Measurements from ENCODE around the gene AVPR1A.
"Not testable (repeated sequence)": the region's sequence is repeated elsewhere in the genome, so short reads cannot be mapped to it uniquely, and the experiment has no call there.

Gene AVPR1A

DNA sequence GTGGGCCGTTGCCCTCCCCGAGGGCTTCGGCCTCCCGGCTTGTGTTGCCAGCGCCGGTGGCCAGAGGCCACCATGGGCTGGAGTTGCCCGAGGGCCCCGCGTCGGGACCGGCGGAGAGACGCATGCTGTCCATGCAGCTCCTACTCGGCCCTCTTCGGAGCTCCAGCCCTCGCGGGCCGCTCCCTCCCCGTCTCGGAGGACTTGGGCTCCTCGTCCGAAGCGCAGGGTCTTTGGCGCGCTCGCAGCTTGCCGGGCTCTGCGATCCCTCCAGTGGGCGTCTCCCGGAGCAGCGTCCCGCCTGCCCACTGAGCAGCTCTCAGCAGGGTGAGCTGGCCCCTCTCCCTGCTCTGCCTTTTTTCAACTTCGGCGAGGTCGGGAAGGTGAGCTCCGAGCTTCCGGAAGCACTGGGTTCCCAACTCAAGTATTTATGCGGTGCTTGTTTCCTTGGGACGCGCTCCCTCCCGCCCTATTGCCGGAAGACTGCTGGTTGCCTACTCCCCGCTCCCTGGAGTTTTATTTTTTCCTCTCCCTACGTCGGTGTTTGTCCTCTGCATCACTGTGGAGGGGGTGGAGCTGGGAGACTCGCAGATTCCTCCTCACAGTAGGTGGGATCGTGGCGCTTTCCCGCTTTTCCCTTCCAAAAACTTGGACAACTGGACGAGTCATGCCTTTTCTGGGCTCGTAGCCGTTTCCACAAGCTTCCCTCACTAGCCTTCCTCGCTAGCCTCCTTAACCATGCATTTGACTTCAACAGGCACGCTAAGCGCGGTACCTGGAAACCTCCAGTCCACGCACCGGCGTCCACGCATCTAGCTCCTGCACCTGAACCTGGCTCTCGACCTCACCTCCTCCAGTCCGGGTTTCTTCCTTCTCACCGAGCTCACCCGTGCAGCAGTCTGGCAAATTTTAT lies at the start of gene AVPR1A:
AVPR1A (minus strand) TSS at position 489 of the 910 bp plus-strand sequence; CDS start at position 124, 365 bp downstream.
- no peak within 1 kb of the TSS for H3K4me3 ChIP-seq (ENCODE audit: low read depth, low read length)
- no peak for TF ChIP-seq CTCF (IDR thresholded peaks at IDR 0.05; ENCODE audit: borderline replicate concordance, insufficient read depth, low read depth, low read length)

DNA sequence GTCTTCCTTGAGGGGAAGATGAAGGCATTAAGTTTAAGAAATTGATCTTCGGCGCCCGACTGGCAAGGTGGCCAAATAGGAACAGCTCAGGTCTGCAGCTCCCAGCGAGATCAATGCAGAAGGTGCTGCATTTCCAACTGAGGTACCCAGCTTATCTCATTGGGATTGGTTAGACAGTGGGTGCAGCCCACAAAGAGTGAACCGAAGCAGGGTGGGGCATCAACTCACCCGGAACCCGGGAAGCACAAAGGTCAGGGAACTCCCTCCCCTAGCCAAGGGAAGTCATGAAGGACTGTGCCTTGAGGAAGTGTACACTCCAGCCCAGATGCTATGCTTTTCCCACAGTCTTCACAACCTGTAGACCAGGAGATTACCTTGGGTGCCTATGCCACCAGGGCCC lies 45.2 kb upstream of the AVPR1A start:
- no peak for TF ChIP-seq CTCF (IDR thresholded peaks at IDR 0.05; ENCODE audit: borderline replicate concordance, insufficient read depth, low read depth, low read length)
- no peak overlapping the region for H3K4me3 ChIP-seq (ENCODE audit: low read depth, low read length)

GRCh38 chr12:63179224-63179623 lies 28.2 kb upstream of the AVPR1A start:
- TF ChIP-seq CTCF (IDR thresholded peaks at IDR 0.05; ENCODE audit: borderline replicate concordance, insufficient read depth, low read depth, low read length) = no peak

GRCh38 chr12:63170321-63170720 lies 19.3 kb upstream of the AVPR1A start:
- no peak for TF ChIP-seq CTCF (IDR thresholded peaks at IDR 0.05; ENCODE audit: borderline replicate concordance, insufficient read depth, low read depth, low read length)
- no peak overlapping the region for H3K4me3 ChIP-seq (ENCODE audit: low read depth, low read length)

More at GRCh38 chr12:63179224-63179623, 28.2 kb upstream of the AVPR1A start:
- H3K4me3 ChIP-seq (ENCODE audit: low read depth, low read length) = no peak overlapping the region

DNA sequence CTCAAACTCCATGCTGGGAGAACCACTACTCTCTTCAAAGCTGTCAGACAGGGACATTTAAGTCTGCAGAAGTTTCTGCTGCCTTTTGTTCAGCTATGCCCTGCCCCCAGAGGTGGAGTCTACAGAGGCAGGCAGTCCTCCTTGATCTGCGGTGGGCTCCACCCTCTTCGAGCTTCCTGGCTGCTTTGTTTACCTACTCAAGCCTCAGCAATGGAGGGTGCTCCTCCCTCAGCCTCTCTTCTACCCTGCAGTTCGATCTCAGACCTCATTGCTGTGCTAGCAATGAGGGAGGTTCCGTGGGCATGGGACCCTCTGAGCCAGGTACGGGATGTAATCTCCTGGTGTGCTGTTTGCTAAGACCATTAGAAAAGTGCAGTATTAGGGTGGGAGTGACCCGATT lies 16.7 kb upstream of the AVPR1A start:
- H3K4me3 ChIP-seq (ENCODE audit: low read depth, low read length) = not testable (repeated sequence)

DNA sequence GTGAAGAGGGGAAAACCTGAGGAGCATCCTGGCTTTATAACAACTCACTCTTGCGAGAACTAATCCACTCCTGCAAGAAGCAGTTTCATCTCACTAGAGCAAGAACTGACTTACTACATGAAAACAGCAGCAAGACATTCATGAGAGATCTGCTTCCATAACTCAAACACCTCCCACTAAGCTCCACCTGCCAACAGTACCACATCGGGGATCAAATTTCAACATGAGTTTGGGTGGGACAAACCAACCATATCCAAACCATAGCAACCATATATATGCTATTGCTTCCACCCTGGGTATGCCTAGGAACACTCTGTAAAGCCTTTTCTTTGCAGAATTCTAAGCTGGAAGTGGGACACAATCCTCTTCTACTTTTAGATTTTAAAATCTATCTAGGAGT lies 13.9 kb upstream of the AVPR1A start:
- no peak overlapping the region for H3K4me3 ChIP-seq (ENCODE audit: low read depth, low read length)
- no peak for TF ChIP-seq CTCF (IDR thresholded peaks at IDR 0.05; ENCODE audit: borderline replicate concordance, insufficient read depth, low read depth, low read length)

- no peak overlapping the region for H3K4me3 ChIP-seq (ENCODE audit: low read depth, low read length)
- TF ChIP-seq CTCF (IDR thresholded peaks at IDR 0.05; ENCODE audit: borderline replicate concordance, insufficient read depth, low read depth, low read length) = no peak
Observed at GRCh38 chr12:63163541-63163940, 12.5 kb upstream of the AVPR1A start.
